Endometrial microvascular endothelial cells (primary cell): ENCODE measurements around the gene HSPA9. TPM values are rescaled to one million over a fixed set of nuclear protein-coding genes. Genes with fewer than 3 reads are reported as not detected.

ENCODE experiments used
- in situ Hi-C: cut with HindIII; loops from 2 replicates; pipeline ENCODE4 v1.10.0; 2017; ENCODE audit warnings: low sequenced_read_pairs, low pct_unique_long_range_greater_than_20kb; ENCODE audit errors: inconsistent ontology term
- total RNA-seq: library from RNA; depleted of rRNA; stranded (reverse); fragments of >200 nt; gene quantifications from one replicate; pipeline ENCODE4 v1.2.3, GENCODE V29; 2015; ENCODE audit errors: inconsistent ontology term

The HSPA9 gene
- total RNA-seq, 1 donor from 2014 or later, result 452 TPM

GRCh38 chr5:138597661-138598400 is 22.6 kb upstream of the HSPA9 start:
- in situ Hi-C loops, result no loop called here

- in situ Hi-C loops, result no loop called here
Observed at GRCh38 chr5:138596105-138596881, 21.1 kb upstream of the HSPA9 start.

- in situ Hi-C loops, result no loop called here
Observed at GRCh38 chr5:138595180-138595795, 20.1 kb upstream of the HSPA9 start.

GRCh38 chr5:138594305-138595058 is 19.3 kb upstream of the HSPA9 start:
- in situ Hi-C loops, result no loop called here

GRCh38 chr5:138588013-138588788 is 13.0 kb upstream of the HSPA9 start:
- in situ Hi-C loops, result no loop called here

GRCh38 chr5:138585157-138585556 is 10.0 kb upstream of the HSPA9 start:
- in situ Hi-C loops, result no loop called here

GRCh38 chr5:138583984-138584637 is 8.9 kb upstream of the HSPA9 start:
- in situ Hi-C loops, result no loop called here

- in situ Hi-C loops, result no loop called here
Observed at GRCh38 chr5:138582959-138583358, 7.8 kb upstream of the HSPA9 start.

GRCh38 chr5:138580777-138581176 is 5.6 kb upstream of the HSPA9 start:
- in situ Hi-C loops, result no loop called here

- in situ Hi-C loops, result no loop called here
Observed at GRCh38 chr5:138580001-138580400, 4.8 kb upstream of the HSPA9 start.

- in situ Hi-C loops, result no loop called here
Observed at GRCh38 chr5:138579517-138579863, 4.3 kb upstream of the HSPA9 start.

- in situ Hi-C loops, result no loop called here
Observed at GRCh38 chr5:138577452-138577851, 2.3 kb upstream of the HSPA9 start.

- in situ Hi-C loops, result no loop called here
Observed at GRCh38 chr5:138574744-138575193, 432 bp downstream of the HSPA9 start.

- in situ Hi-C loops, result no loop called here
Observed at GRCh38 chr5:138573949-138574670, 1.1 kb downstream of the HSPA9 start.

GRCh38 chr5:138573223-138573622 is 2.0 kb downstream of the HSPA9 start:
- in situ Hi-C loops, result no loop called here

GRCh38 chr5:138570871-138571270 is 4.3 kb downstream of the HSPA9 start:
- in situ Hi-C loops, result no loop called here

- in situ Hi-C loops, result no loop called here
Observed at GRCh38 chr5:138569782-138570181, 5.4 kb downstream of the HSPA9 start.
